Kidney capillary endothelial cell (primary cell): Measurements from ENCODE around the gene UCP2.
"Not testable (repeated sequence)": the region's sequence is repeated elsewhere in the genome, so short reads cannot be mapped to it uniquely, and the experiment has no call there.

Source experiments
- DNase-seq: peaks from one replicate; pipeline ENCODE4 v3.0.0-alpha.2; 2018; ENCODE audit warnings: low spot score

The UCP2 gene

DNA sequence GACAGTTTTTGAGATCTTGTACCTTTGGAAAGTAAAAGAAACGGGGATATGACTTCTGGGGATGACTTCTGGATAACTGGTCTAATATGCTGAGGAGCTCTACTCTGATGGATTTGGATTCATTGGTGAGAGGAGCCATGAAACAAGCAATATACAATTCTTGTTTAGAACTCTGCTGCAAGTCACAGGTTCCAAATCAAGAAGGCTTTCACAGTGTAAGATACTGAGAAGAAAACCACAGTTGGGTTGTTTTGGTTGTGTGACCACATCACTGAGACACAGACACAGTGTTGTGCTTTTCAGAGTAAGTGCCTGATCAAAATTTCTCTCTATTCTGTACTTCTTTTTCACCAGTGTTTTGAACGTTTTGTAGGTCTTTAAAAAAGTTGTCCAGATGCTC, 13.1 kb upstream of the UCP2 start:
- DNase-seq, result no peak

DNA sequence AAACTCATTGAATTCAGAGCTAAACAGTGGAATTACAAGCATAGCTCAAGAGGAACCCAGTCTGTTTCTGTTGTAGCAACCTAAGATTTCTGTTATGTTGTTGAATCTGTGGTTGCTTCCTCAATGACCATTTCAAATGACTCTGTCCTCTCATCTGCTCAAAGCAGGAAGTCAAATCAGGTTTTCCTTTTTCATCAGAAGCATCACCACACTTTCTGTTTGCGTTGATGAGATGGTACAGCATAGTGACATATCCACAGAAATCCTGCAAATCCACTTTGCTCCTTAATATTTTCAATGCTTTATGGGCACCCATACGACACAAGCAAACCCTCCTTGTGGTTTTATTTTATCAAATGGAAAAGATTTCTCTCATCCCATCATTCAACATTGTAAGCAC, 12.6 kb upstream of the UCP2 start:
- DNase-seq, result no peak

DNA sequence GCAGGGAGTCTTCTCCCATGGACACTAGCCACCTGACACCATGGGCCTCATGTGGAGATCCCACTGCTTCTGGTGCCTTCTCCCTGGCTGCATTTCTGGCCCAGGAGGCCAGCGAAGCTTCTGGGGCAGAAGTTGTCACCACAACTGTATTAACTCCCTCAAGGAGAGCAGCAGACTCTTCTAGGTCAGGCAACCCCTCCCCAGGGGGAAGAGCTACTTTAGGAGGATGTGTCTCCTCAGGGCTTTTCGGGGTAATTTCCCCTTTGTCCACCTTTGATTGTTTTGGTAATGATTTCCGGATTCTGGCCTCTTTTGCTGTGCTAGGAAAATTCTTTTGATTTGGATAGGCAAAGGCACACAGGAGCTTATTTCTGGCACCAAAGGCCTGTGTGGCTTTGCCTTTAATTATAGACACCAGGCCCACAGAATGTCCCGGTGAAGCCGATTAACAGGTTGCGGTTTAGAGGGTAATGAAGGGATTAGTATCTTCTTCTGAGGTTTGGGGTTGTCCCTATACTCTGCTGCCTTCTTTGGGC, 8.9 kb upstream of the UCP2 start:
- no peak for DNase-seq

DNA sequence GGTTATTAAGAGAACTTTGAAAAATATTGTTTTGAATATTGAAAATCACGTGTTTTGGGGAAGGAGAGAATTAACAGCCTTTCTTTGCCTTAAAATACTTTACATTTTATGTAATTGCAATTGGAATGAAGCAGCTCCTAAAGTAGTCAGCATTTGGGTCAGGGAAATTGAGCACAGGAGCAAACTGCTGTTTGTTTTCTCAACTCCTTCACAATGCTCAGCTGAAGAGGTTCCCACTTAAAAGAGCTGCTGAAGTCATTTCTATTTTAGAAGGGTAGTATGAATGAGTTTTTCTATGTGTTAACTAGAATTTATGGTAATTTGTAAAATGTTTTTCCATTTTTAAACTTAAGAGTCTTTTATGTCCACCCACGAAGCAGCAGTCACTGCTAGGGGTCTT, 8.1 kb upstream of the UCP2 start:
- no peak for DNase-seq

DNA sequence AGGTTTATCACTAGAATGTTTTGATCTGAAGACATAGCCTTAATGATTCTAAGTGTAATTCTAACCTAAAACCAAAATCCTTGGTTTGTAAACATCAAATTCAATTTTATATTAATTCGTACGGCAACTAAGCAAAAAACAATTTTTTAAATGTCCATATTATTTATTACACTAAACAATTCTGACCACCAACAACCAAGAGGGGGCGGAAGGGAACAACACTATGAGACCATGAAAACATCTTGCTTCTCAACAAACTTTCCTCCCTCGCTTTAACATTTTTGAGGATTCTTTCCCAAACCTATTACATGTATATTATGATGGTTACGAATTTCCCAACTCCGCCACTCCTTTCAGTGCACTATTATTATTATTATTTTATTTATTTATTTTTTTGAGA, 6.5 kb upstream of the UCP2 start:
- no peak for DNase-seq

DNA sequence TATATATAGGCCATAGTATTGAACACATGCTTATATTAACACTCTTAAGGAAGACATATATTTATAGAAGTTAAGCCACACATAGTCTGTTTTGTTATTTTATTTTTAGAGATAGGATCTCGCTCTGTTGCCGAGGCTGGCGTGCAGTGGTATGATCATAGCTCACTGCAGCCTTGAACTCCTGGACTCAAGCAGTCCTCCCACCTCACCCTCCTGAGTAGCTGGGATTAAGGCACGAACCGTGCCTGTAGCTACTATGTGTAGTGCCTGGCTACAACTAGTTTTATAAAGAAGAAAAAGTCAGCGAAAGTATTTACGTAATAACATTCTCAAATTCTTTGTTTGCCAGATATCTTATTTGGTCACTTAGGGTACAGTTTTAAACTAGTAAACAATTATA, 5.6 kb upstream of the UCP2 start:
- DNase-seq, result no peak

DNA sequence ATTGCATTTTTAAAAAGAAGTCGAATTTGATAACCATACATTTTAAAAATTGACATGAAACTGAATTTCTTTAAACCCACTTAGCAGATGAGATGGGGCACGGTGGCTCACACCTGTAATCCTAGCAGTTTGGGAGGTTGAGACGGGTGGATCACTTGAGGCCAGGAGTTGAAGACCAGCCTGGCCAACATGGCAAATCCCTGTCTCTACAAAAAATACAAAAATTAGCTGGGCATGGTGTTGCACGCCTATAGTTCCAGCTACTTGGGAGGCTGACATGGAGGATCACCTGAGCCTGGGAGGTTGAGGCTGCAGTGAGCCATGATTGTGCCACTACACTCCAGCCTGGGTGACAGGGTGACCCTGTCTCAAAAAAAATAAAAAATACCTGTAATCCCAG, 3.0 kb upstream of the UCP2 start:
- not testable (repeated sequence) for DNase-seq

DNA sequence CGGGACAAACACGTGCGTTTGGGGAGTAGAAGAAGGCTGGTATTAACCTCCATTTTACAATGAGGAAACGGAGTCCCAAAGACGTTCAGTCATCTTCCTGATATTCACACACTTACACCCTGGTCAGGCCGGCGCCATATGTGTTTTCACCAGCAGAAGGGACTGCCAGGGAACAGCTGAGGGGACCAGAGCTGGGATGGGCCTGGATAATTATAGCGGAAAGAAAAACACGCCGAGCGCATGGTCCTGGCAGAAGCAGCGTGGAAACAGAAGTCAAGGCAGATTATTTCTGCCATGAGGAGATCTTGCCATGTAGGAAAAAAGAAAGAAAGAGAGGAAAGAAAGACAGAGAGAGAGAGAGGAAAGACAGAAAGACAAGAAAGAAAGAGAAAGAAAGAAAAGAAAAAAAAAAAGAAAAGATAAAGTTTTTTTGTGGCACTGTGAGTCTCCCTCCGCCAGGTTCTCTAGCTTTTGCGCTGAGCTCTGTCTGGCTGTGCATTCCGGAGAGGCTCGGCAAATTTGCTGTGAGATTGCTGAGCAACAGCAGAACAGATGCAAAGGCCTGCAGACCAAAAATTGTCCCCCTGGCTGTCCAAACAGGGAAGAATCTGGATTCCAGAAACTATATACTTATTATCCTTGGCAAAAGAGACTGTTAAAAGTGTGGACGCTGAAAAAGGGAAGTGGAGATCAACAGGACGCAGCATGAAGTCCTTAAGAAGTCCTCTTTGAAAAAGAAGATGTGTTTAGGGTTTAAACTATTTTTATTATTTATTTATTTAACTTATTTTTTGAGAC, 1.3 kb upstream of the UCP2 start:
- DNase-seq, result no peak

DNA sequence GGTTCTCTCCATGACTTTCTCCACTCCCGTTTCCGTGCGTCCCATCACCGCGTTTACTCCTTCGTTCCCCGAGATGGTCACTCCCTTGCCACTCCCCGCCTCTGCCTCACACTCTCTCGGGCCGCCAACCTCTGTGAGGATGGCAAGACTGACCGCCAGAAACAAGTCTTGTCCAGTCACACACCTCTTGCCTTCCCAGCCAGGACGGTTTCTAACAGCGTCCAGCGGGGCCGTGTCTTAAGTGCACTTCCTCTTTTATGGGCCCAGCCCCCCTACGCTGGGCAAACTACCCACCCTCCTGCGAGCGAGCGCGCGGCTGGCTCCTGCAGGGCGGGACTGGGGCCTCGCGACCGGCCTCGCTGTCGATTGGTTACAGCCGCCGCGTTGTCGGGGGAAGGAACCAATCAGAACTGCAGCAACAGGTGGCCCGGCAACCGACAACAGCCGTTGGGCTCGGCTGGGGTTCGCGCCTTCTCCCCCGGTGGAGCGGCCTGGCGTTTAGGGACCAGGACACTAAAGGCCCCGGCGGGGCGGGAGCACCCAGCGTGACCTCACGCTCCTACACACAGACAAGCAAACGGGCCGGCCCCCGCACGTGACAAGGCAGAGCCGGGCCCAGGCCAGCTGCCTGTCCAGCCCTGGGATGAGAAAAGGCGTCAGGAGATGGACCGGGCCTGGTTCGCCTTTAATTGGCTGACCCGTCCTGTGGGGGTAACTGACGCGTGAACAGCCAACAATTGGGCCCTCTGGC, 522 bp upstream of the UCP2 start:
- peak; percentile 85 for DNase-seq

DNA sequence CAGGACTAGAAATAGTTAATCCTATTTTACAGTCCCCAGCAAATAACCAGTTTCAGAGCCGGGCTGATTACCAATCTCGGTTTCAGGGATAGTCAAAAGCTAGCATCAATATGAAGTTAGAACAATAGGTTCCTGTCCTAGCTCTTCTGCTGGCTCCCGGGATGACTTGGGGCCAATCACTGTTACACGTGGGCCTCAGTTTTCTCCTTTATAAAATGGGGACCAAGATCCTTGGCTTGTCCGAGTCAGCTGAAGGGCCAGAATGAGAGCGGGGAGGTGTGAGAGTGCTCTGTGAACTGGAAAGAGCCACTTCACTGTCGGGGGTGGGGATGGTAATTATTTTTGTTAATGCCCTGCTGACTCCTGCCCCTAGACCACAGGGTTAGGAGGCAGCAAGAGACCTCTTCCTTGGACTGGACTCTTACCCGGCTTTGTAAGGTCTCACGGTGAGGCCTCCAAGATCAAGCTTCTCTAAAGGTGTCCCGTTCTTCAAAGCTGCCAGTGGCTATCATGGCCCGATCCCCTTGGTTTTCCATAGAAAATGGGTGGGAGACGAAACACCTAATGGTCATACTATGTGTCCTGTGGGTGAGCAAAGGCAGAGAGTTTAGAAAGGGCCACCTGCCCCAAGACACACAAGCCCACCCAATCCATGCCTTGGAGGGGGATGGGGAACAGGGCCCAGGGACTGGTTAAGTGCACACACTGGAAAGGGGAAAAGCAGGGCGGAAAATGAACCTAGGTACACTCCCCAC, 1.4 kb downstream of the UCP2 start:
- no peak for DNase-seq

DNA sequence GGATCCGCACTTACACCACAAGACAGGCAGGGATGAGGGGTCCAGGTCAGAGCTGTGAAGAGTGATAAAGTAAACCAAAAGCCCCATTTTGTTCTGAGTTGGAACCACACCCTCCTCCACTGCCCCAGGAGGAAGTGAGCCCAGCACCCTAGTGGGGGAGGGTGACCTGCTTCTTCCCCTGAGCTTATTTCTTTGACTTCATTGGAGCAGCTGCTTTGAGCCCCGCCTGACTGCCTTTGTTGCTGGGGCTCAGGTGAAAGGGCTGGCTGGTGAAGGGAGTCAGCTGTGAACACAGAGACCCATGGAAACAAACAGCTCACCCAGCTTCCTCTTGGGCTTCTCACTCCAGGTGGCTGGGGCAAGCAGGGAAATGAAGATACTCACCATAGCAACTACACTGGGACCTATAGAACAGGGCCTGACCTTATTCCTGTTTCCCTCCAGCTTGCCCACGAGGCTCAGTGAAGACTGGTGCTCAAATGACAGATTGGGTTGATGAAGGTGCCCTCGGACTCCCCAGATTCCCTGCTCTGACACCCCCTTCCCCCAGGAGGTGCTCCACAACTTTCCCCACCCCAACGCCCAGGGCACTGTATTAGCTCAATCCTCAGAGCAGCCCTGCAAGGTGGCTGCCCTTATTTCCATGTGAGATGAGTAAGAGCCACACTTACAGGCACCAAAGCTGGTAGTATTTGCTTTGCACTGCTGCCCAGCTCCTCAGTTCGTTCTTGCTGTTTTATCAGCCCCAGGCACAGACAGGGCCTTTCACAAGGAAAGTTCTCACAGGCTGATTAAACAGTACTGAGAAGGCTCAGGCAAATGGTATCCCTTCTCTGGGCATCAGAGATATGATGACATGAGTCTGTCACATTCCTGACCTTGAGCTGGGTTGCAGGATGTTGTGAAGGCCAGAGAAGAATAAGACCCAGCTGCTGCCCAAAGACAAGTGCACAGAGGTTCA, 2.4 kb downstream of the UCP2 start:
- no peak for DNase-seq

DNA sequence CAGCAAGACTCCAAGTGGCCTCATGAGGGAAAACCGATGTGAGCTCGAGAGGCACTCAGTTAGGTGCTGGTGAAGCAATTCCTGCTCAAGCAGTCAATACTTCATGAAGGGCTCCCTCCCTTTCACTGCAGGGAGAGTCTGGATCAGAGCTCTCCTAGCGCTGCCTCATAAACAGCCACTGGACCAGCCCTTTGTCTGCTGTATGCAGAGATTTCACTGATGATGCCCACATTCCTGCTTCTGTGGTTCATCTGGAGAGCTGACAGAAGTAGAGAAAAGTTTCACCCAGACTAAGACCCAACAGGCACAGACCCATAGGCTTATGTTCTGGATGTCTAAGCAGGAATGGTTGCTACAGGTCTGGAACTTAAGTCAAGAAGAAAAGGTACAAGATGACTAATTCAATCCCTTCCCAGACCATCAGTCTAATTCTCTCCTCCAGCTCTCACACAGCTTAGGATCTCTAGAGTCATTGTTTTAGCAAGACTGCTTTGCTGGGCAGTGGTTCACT, 4.0 kb downstream of the UCP2 start:
- no peak for DNase-seq

DNA sequence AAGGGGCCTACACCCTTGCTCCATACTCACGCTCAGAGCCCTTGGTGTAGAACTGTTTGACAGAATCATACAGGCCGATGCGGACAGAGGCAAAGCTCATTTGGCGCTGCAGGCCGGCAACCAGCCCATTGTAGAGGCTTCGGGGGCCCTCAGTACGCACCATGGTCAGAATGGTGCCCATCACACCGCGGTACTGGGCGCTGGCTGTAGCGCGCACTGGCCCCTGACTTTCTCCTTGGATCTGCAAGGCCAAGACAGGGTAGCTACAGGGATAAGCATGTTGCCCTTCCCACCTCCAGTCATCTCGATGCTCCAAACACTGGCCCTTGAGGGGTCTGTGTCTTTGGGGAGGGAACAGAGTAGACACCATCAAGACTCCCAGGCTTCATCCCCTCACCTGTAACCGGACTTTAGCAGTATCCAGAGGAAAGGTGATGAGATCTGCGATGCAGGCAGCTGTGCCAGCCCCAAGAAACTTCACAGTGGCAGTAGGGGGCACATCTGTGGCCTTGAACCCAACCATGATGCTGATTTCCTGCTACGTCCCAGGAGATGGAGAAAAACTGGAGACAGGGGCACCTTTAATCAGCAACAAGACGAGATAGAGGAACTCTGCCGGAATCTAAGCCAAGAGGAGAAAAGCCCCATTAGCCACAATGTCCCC, 4.7 kb downstream of the UCP2 start:
- no peak for DNase-seq

DNA sequence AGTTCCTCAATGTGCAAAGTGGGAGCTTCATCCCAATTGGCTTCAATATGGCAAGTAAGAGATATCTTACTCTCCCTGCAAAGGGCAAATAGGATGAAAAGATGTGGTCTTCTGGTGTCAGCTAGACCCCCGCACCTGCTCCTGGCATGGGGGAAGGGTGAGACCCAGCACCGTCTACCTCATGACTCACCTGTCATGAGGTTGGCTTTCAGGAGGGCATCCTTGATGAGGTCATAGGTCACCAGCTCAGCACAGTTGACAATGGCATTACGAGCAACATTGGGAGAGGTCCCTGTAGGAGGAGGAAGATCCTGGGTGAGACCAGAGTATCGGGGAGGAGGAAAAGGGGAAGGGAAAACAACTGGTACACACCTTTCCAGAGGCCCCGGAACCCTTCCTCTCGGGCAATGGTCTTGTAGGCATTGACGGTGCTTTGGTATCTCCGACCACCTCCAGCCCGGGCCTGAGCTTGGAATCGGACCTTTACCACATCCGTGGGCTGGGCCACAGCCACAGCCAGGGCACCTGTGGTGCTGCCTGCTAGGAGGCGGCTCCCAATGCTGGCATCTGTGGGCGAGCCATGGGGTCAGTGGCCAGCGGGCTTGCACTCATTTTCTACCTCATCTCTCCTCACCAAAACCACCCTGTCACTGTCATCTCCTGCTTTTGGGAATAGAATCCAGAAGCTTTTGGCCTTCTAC, 6.0 kb downstream of the UCP2 start:
- DNase-seq, result no peak

DNA sequence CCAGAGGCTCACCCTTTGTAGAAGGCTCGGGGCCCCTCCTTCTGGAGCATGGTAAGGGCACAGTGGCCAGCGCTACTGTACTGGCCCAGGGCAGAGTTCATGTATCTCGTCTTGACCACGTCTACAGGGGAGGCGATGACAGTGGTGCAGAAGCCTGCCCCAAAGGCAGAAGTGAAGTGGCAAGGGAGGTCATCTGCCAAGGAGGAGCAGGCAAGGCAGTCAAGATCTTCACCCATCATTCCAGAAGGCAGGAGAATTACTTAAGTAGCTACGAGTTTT, 7.2 kb downstream of the UCP2 start:
- no peak for DNase-seq

DNA sequence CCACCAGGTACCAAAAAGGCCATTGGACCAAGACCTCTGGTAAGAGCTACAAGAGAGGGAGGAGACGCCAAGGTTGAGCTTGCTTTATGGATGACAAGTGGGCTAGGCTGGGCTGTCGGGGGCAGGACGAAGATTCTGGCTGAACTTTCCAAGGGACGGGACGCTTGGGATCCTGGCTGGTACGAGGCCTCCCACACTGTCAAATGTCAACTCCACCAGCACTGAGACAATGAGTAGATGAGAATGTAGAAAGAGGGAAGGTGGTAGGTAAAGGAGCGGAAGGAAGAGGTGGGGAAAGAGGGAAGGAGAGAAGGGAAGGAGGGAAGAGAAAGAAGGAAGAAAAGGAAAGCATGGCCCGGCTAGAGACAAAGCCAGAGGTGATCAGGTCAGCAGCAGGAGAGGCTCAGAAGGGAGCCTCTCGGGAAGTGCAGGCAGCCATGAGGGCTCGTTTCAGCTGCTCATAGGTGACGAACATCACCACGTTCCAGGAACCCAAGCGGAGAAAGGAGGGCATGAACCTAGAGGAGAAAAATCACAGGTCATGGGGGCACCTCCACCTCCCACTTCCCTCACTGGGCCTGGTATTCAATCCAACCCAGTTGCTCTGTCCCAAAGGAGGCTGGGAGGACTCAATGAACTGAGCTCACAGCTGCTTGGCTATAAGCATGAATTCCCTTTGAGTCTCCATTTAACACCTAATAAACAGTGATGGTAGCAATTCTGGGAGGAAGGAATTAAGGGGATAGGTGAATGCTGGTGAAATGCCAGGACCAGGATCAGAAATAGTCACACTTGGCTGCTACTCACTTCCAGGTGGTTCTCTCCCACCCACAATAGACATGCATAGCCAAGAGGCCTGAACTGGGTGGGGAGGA, 7.8 kb downstream of the UCP2 start:
- no peak for DNase-seq

DNA sequence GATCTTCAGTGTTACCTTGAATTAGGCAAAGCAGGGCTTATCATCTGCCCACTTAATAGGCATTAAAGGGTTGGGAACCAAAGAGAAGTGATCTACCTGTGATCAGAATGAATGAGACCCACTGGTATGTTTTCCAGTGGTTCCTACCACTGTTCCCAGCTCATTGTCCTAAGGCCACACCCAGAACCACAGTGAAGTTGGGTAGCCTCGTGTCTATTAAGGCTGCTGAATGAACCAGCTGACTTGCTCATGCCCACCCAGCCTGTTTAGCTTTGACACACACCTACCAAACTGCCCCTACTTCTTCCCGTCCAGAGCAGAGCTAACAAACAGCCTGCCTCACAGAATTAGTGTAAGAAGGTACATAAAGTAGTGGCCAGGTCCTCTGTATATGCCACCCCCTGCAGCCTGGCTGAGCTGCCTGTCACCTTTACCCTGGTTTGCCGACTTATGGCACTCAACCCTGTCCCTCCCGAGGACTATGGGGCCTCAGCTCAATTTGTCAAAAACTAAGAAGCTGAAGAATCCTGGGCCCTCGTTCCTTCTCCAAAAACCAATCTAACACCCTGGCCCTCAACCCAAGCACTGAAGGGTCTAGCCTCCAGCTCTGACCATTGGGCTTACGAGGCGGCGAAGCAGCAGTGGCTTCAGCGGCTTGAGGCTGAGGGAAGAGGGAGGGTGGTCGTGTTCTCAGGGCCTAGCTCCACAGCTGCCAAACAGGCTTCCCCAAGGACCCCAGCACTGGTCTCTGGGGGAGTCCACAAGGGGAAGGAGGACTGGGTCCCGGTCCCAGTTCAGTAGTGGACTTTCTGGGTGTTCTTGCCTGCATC, 9.8 kb downstream of the UCP2 start:
- no peak for DNase-seq

DNA sequence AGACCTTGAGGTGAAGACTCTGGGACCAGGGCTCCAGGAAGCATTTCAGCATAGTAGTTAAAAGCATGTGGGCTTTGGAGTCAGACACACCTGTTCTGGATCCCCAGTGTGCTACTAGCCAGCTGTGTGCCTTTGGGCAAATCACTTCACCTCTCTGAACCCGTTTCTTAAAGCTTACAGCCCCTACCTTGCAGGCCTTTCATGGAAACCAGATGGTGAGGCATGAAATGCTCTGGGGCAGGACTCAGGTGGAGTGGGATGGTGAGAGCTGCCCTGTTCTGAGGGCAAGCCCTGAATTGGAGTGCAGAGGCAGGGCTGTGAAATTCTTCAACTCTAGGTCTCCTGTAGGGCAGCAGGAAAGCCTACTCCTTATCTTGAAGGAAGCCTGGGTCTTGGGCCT, 10.5 kb downstream of the UCP2 start:
- no peak for DNase-seq
